GM18873 (cell line): ENCODE results near the gene ADGRG1.

Experiments used
- ATAC-seq: cut with Tn5 transposase; IDR thresholded peaks from one replicate; pipeline ENCODE4 v1.9.1; 2021; ENCODE audit warnings: mild to moderate bottlenecking, moderate library complexity, moderate number of reproducible peaks; ENCODE audit not compliant: unreplicated experiment, low FRiP score

ADGRG1 gene

GRCh38 chr16:57679767-57680482, 51.5 kb downstream of the ADGRG1 start:
- ATAC-seq: no peak

DNA sequence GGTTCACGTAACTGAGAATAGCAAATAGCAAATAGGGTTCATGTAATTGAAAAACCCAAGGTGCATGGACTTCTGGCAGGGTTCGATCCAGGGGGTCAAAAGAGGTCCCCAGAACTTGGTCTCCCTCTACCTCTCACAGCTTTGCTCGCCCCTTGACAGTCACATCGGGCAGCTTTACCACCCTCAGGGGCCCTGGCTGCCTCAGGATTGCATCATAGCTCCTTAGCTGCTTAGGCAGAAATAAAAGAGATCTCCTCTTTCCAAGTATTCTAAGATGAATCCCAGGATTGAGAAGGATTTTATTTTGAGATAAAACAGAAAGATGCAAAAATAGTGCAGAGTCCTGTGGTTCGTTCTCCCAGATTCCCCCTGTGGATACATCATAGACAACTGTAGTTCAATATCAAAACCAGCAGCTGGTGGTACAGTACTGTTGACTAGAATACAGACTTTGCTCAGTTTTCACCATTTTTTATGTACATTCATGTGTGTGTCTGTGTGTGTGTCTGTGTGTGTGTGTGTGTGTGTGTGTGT, 52.5 kb downstream of the ADGRG1 start:
- no peak for ATAC-seq

- no peak for ATAC-seq
These were observed 53.7 kb downstream of the ADGRG1 start for GRCh38 chr16:57681950-57682728.

DNA sequence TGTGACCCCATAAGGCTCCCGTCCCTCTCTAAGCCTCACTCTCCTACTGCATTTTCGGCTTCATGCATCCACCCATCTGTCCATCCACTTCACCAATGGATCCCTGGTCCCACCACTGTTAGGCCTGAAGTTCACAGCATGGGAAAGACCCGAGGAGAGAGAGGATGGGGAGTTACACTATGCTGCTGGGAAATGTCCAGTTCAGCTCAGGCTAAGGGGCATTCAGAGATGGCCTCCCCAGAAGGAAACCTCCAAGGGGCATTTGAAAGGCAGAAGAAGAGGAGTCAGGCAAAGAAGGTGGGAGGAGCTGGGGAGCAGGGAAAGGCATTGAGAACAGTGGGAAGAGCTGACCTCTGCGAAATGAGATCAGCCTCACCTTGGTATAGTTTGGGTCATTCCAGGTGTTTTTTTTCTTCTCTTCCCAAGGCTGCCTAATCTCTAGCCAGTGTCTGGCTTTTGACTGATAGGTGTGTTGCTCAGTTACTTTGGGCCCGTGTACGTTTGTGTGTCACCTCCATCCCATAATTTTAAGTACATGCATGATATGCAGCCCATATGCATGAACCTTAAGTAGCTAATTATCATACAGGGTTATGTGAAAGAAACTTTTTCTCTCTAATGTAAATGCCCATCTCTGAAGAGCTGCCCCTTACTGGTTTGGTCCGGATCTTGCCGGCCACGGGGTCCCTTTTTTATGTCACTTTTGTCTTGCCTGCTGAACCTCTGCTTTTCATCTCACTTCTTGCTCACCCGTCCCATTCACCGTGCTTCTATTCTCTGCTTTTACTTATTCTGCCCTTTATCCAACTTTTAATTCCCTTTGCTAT, 54.6 kb downstream of the ADGRG1 start:
- no peak for ATAC-seq

DNA sequence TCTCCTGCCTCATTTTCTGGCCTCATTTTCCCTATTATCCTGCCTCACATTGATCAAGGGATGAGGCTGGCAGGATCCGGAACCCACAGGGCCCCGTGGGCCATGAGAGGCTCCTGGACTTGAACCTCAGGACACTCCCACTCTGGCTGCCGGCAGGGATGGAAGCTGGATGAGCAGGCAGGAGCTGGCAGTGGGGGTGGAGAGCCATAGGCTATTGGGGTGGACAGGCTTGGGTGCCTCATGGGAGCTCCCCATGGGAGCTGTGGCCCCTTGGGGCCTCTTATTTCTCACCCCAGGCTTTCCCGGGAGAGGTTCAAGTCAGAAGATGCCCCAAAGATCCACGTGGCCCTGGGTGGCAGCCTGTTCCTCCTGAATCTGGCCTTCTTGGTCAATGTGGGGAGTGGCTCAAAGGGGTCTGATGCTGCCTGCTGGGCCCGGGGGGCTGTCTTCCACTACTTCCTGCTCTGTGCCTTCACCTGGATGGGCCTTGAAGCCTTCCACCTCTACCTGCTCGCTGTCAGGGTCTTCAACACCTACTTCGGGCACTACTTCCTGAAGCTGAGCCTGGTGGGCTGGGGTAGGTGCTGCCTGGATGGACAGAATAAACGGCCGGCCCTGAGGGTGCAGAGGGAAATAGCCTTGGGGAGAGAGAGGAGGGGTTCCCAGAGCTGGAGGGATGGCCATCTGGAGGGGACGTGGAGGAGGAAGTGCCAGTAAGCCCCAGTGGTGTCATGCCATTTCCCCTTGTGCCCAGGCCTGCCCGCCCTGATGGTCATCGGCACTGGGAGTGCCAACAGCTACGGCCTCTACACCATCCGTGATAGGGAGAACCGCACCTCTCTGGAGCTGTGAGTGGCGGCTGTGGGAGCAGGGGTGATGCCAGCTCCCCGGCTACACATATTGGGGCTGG, 55.5 kb downstream of the ADGRG1 start:
- ATAC-seq: no peak

- no peak for ATAC-seq
These were observed 56.4 kb downstream of the ADGRG1 start for GRCh38 chr16:57684626-57685358.

GRCh38 chr16:57685633-57686032, 57.2 kb downstream of the ADGRG1 start:
- no peak for ATAC-seq

DNA sequence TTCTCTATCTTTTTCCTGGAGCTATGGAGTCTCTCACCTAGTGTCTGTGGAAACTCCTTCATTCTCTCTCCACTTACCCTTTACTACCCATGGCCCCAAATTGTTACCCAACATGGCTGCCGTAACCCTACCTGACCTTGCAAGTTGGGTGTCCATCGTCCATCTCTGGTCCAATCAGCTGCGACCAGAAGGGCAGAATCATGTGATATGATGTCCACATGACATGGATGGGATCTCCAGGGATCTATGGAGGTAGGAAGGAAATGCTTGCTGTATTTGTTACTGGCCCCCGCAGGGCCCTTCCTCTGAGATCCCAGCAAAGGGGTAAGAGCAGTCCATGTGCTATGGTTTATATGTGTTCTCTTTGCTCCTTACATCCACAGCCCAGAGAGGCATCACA, 58.1 kb downstream of the ADGRG1 start:
- no peak for ATAC-seq

GRCh38 chr16:57687363-57687929, 59.0 kb downstream of the ADGRG1 start:
- ATAC-seq: no peak

- ATAC-seq: no peak
These were observed 60.1 kb downstream of the ADGRG1 start for GRCh38 chr16:57688487-57688986.

GRCh38 chr16:57688987-57689761, 60.7 kb downstream of the ADGRG1 start:
- no peak for ATAC-seq

- ATAC-seq: no peak
These were observed 61.5 kb downstream of the ADGRG1 start for GRCh38 chr16:57689762-57690558.

DNA sequence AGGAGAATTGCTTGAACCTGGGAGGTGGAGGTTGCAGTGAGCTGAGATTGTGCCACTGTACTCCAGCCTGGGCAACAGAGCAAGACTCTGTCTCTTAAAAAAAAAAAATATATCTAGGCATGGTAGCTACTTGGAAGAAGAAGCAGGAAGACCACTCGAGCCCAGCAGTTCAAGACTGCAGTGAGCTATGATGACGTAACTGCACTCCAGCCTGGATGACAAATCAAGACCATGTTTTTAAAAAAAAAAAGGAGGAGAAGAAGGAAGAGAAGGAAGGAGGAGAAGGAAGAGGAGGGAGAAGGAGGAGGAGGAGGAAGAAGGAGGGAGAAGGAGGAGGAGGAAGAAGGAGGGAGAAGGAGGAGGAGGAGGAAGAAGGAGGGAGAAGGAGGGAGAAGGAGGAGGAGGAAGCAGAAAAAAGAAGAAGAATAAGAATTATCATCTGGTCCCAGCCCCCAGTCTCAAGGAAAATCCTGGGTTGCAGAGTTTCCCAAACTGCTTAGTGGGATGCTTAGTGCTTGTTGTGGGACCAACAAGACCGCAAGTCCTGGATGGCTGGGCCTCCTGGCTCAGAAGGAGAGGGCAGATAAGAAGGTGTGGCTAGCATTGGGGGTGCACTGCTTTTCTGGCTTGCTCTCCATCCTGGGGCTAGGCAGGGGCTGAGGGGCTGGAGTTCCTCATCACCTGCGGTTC, 62.5 kb downstream of the ADGRG1 start:
- ATAC-seq: no peak

DNA sequence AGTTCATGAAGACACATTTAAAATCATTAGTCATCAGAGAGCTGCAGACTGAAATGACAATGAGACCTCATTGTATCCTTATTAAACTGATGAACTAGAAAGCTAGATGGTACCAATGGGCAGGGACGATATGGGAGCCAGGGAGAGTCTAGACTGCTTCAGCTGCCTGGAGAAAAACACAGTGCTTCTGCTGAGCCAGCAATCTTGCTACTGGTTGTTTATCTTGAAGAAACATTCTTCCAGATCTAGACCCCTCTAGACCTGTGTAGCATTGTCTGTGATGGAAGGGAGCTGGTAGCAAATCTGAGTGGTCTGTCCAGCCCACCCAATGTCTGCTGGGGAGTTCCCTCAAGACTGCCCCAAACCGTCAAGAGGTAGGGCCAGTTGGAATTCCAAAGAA, 64.2 kb downstream of the ADGRG1 start:
- ATAC-seq: no peak

- no peak for ATAC-seq
These were observed 65.1 kb downstream of the ADGRG1 start for GRCh38 chr16:57693550-57693949.

GRCh38 chr16:57694231-57694724, 65.8 kb downstream of the ADGRG1 start:
- no peak for ATAC-seq
